Esophagus mucosa (tissue), 1 donor: Measurements from ENCODE around the gene AACS. TPM values are rescaled to one million over a fixed set of nuclear protein-coding genes. Genes with fewer than 3 reads are reported as not detected.
A peak's percentile ranks its signal among the peaks of the same experiment; 100 is the strongest.
"Not testable (repeated sequence)": the region's sequence is repeated elsewhere in the genome, so short reads cannot be mapped to it uniquely, and the experiment has no call there.

Source experiments
- ATAC-seq: fragments of 200-7000 bp; cut with Tn5 transposase; one replicate; pipeline ENCODE4 v1.9.1; 2020
- total RNA-seq: library from RNA; stranded (reverse); gene quantifications from one replicate; pipeline ENCODE4 v1.2.4, GENCODE V29; 2023
- donor health status: DM: yes; HTN: yes; CAD: no.

Gene AACS
- total RNA-seq, 1 donor from 2014 or later = 51.8 TPM

GRCh38 chr12:125125271-125125670 is 60.0 kb downstream of the AACS start:
- peak; percentile 86 for ATAC-seq

DNA sequence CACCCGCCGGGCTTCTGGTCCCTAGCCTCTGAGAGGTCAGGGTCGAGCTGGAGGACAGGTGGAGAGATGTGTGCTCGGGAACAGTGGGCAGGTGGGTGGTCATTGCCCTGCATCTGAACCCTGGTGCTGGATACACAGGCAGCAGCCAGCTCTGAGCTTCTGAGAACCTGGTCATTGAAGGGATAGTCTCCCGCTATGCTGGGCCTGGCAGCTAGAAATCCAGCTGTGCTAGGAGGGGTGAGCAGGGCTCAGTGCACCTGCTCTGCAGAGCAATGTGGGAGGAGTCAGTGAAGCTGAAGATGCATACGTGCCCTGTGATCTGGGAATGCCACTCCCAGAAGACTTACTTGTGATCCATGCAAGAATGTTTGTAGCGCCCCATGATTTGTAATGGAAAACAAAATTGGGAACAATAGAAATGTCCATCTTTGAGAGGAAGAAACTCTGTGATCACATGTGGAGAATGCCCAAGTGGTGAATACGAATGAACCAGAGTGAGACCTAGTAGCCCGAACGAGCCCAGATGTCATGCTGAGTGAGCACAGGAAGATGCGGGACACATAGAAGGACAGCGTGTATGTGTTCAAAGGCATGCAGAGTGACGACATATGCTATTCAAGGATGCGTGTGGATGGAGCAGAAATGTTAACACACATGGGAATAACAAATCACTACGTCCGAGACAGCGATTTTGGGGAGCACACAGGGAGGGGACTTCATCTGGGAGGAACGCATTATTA is 63.4 kb downstream of the AACS start:
- no peak for ATAC-seq

- ATAC-seq = peak; percentile 52
Observed at GRCh38 chr12:125129179-125129571, 63.9 kb downstream of the AACS start.

DNA sequence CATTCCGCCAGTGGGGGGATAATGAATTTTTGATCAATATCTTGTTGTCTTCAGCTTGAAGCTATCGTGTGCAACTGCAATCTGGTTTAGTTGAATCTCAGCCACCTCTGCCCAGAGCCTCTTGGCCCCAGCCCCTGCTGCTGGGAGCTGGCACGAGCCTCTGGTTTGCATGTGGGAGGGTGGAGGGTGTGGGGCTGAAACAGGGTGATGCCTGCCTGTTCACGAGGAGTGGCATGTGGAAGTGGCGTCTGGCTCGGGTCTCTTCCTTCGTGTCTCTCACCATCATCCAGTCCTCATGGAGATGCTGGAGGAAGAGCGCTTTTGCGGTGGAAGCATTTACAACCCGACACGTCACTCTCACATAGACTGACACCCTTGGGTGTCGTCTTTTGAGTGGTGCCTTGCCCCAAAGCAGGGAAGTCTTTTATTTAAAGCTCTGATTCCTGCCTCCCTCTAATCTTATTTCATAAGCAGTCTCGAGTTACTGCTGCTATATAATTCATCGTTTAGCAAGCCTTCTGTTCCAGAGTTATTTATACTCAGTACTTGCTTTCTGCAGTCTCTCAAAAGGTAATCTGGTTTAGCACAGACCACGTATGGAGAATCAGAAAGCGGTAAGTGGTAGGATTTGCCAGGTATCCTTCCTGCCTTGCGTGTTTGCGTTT is 64.5 kb downstream of the AACS start:
- ATAC-seq = no peak

- no peak for ATAC-seq
Observed at GRCh38 chr12:125131958-125132357, 66.7 kb downstream of the AACS start.

DNA sequence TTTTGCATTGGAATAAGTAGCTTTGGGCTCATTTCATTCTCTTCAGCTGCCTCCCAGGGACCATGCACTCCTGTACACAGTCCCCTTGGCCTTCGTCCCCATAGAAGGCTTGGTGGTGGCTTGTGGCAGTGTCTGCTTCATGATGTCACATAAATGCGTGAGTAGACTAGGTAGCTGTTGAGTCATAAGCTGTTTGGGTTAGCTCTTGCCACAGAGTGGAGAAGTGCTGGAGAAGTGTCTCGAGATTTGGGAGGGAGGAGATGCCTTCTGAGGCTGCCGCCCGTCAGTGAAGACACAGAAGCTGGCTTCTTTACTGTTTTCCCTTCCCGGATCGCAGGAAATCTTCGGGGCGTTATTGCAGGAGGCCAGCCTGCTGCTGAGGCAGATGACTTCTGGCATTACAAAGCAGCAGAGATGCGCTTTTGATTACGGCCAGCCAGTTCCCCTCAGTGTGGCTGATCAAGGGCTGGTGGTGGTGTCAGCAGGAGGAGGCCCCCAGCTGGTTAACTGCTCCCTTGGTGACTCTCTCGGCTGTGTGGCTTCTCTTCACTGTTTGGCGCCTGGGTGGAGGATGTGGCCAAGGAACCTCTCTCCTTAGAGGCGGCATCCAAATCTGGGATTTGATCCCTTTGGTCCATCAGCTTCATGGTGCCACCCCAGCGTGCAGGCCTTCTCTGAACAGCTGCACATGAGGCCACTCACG is 67.6 kb downstream of the AACS start:
- ATAC-seq = no peak

DNA sequence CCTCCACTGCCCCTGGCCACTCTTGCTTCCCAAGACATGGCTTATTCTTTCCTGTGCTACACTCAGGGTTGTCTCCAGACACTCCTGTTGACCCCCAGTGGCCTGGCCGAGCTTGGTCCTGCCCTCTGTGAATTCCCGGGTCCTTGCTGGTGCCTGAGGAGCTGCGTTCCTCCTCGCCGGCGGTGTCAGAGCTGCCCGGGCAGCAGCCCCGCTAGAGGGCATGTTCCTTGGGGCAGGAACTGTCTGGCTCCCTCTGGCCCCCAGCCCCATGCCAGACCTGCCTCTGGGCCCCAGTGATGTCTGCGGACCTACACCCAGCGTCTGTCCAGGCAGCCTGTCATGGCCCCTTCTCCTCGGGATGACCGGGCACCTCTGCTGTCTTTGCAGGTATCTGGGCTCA is 68.4 kb downstream of the AACS start:
- ATAC-seq = no peak

DNA sequence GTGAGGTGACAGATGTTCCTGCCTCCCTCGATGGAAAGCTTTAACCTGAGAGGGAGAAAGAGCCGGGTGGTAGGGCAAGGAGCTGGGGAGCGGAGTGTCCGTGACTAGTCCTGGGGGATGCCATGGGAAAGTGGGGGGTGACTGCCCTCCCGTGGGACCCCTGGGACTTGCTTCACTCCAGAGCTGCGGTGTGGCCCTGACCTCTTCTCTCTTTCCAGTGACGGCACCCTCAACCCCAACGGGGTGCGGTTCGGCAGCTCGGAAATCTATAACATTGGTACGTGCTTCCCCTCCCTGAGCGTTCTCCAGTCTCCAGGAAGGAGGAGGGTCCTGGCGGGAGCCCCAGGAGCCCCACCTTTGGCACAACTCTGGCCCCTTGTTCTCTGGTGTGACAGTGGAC is 69.3 kb downstream of the AACS start:
- no peak for ATAC-seq

- no peak for ATAC-seq
Observed at GRCh38 chr12:125135906-125136305, 70.7 kb downstream of the AACS start.

DNA sequence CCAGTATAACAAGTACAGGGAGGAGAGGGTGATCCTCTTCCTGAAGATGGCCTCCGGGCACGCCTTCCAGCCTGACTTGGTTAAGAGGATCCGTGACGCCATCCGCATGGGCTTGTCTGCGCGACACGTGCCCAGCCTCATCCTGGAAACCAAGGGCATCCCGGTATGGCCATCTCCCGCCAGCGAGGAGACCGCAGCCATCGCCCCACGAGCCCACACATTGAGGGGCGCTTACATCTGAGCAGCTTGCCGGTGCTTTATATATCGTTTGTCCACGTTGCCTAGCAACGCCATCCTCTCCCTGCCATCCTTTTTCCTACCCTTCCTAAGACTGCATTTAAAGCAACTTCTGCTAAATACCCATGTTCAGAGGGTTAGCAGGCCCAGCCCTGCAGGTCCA is 71.5 kb downstream of the AACS start:
- ATAC-seq = no peak

DNA sequence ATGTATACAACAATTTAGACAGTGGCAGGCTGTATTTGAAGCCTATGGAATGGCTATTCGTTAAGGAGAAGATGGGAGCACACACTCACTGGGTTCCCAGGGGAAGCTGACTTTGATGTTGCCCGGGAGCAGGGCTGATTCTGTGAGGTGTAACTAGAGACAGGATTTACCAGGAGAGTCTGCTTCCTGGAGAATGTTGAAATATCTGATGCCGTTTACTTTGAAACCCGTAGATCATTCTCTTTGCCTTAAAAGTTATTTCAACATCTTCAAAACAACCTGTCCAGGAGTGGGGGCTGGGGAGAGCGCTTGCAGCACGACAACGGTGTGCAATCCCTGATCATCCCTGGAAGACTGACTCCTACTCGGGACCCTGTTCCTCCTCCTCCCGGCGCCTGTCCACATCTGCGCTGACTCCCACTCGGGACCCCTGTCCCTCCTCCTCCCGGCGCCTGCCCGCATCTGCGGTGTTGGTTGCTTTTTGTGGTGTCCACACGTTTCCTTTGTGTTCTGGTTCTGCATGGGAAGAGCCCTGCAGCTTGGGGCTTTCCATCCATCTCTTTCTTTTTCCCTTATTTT is 72.6 kb downstream of the AACS start:
- no peak for ATAC-seq

GRCh38 chr12:125140279-125141209 is 75.3 kb downstream of the AACS start:
- ATAC-seq = peak; percentile 85

DNA sequence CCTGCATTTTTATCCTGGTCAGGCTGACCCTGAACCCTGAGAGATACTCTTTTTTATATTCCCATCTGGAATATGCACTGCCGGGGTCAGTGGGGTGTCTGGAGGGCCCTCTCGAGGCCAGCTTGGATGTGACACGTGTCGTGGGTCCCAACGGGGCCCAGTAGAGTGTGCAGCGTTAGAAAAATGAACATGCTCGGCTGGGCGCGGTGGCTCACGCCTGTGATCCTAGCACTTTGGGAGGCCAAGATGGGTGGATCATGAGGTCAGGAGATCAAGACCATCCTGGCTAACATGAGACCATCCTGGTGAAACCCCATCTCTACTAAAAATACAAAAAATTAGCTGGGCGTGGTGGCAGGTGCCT is 76.0 kb downstream of the AACS start:
- ATAC-seq = not testable (repeated sequence)

DNA sequence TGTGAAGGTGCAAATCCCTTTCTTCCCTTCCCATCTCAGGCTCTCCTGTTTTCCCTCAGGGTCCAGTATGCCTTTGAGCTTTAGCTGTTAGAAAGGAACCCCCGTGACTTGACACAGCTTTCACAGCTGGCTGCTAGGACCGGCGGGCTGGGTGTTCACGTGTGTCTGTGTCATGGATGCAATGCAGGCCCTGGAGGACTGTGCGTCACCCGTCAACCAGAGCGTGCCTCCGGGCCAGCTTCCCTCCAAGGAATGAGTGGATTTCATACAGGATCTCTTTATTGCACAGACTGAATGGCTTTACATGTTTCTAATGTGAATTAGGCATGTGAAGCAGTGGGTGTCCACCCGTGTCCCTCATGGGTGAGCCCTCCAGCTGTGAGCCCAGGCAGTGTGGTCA is 77.4 kb downstream of the AACS start:
- no peak for ATAC-seq

GRCh38 chr12:125143491-125143890 is 78.3 kb downstream of the AACS start:
- no peak for ATAC-seq

GRCh38 chr12:125145196-125145595 is 80.0 kb downstream of the AACS start:
- ATAC-seq = no peak

- ATAC-seq = peak; percentile 38
Observed at GRCh38 chr12:125148316-125148715, 83.1 kb downstream of the AACS start.

GRCh38 chr12:125149160-125150108 is 84.2 kb downstream of the AACS start:
- no peak for ATAC-seq

GRCh38 chr12:125151284-125151683 is 86.0 kb downstream of the AACS start:
- ATAC-seq = no peak

GRCh38 chr12:125152463-125152862 is 87.2 kb downstream of the AACS start:
- no peak for ATAC-seq

DNA sequence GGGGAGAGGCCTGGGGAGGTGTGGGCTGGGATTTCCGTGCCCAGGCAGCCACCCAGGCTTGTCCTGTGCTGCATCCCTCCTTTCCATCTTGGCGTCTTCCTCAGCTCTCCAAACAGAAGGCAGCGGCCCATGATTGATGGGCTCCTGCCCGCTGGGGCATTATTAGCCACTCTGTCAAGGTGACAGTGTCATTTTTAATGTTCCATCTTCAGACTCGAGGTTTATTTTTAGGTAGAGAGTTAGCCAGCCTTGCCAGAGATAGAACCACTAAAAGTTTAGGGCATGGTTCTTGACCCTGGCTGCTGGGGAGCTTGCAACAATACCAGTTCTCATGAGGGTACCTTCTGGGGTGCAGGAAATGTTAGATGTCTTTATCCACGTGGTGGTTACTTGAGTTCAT is 90.1 kb downstream of the AACS start:
- no peak for ATAC-seq
